NOMO-1 treated with dmso at 0.1 percent for 144 hours (cell line): ENCODE data around the gene TECRL.

ENCODE experiments used
- DNase-seq: peaks from one replicate; lab custom pipeline; 2025; ENCODE audit not compliant: unreplicated experiment; lab: John Stamatoyannopoulos, UW

Gene TECRL

GRCh38 chr4:64330143-64330542, 79.1 kb downstream of the TECRL start:
- no peak for DNase-seq

DNA sequence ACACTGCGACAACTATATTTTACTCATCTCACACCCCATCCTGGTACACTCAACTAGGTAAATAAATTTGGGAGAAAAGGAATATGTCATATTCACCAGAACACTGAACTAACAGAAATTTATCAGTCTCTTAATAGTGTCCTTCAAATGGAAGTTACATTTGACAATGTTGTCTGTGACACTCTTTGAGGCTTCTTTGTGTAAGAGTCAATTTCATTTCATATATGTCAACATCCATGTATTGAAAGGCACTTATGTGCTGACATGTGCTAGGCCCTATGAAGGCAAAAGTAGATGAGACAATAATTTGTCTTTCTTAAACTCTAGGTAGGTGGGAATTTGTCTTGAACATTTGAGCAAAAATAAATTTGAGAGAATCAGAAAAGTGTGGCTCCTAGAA, 82.0 kb downstream of the TECRL start:
- DNase-seq: no peak

DNA sequence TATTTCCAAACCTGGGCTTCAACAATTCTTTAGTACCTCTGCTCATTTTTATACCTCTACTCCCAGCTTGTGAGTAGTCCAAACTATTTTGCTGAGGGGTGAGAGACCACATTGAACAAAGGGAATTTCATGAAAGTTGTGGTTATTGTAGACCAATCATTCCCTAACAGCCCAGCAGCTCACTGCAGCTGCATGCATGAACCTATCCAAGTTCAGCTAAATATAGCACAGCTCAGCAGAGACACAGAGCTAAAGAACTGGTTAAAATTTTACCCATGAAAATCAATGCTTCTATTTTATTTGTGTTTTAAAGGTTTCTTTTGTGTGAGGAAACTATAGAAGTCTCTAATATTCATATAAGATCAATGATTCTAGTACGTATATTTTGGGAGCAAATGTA, 82.7 kb downstream of the TECRL start:
- DNase-seq: no peak

DNA sequence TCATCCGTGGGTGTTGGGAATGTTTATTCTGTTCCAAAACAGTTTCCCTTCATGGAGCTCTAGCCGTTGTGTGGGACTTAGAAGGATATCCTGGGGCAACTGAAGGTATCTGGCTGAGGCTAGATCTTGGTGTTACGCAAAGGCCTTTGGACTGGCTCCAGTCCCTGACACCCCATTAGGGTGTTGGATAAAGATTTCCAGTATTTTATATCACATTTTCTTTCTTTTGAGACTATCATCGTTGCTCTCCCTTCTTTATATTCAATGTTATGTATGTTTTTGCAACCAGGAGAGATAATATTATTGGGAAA, 103.0 kb downstream of the TECRL start:
- DNase-seq: no peak

- DNase-seq: no peak
Measured at GRCh38 chr4:64305565-64306254, 103.5 kb downstream of the TECRL start.

DNA sequence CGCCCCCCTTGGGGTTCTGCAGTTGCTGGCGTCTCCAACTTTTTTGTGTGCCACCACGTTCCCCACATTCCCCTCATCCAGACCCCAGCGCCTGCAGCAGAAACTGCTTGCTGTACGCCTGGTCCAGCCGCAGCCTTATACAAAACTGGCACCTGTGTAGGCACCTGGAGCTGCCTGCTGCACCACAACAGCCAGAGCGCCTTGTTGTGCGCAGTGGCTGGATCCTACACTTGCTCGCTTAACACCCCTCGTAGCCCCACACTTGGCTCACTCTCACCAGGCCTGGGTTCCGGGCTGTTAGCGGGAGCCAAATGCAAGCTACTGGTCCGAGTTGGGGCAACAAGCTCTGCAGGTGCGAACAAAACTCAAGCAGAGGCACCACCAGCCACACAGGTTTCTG, 136.8 kb downstream of the TECRL start:
- no peak for DNase-seq

GRCh38 chr4:64271601-64272081, 137.6 kb downstream of the TECRL start:
- no peak for DNase-seq

DNA sequence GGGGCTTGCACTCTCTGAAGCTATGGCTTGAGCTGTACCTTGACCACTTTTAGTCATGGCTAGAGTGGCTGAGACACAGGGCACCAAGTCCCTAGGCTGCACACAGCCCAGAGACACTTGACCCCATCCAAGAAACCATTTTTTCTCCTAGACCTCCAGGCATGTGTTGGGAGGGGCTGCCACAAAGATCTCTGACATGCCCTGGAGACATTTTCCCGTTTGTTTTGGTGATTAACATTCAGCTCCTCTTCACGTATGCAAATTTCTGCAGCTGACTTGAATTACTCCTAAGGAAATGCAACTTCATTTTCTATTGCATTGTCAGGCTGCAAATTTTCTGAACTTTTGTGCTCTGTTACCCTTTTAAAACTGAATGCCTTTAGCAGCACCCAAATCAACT, 142.6 kb downstream of the TECRL start:
- DNase-seq: no peak

GRCh38 chr4:64266263-64266662, 143.0 kb downstream of the TECRL start:
- no peak for DNase-seq

GRCh38 chr4:64251781-64252180, 157.5 kb downstream of the TECRL start:
- DNase-seq: no peak

- no peak for DNase-seq
Measured at GRCh38 chr4:64250488-64250887, 158.8 kb downstream of the TECRL start.

DNA sequence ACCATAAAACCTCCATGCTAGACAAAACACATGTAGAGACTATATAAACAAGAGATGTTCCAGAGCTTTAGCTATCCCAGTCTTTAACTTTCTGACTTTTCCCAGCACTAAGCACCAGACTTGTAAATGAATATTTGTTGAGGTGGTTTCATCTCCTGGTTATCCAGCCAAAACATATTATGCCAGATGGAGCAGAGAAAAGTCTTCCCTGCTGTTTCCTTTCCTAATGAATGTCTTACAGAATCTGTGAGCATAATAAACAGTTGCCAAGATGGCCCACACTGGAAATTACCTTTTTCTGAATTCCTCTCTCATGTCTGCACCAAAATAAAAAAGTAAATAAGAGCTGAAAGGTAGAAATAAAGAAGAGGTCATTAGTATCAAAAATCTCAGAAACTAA, 159.2 kb downstream of the TECRL start:
- DNase-seq: no peak

DNA sequence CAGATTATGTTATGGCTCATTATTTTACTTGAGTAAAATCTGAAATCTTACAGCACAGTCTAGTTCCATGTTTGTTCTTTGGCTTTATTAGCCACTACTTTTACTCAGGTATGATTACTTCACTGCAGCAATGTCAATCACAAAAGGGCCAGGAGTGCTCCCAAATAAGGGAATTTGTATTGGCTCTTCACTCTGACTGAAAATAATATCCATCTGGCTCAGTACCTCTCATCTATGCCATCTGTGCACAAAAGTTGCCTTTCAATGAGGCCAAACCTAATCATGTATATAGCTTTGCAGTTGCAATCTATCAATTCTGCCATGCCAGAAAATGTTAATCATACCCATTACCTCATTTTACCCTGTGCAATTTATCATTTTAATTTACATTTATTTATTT, 161.1 kb downstream of the TECRL start:
- no peak for DNase-seq

- DNase-seq: no peak
Measured at GRCh38 chr4:64230709-64231310, 178.4 kb downstream of the TECRL start.
